Panc1 (cell line): Measurements from ENCODE around the gene PTPN1.

Experiments used
- CTCF ChIP-seq: fragments of 450-650 bp; IDR thresholded peaks from 2 replicates; pipeline ENCODE4 v1.5.1; 2017; ENCODE audit warnings: mild to moderate bottlenecking
- POLR2AphosphoS5 ChIP-seq: IDR thresholded peaks from 2 replicates; pipeline ENCODE4 v1.6.1; 2012; ENCODE audit warnings: mild to moderate bottlenecking, low read depth, low read length, moderate library complexity
- REST ChIP-seq, 2 experiments: IDR thresholded peaks; 2 replicates each; pipeline ENCODE4 v1.6.1; 2011 to 2012; ENCODE audit warnings: low read depth in 2 of 2, control low read depth in 1 of 2, low read length in 1 of 2, mild to moderate bottlenecking in 1 of 2, moderate library complexity in 1 of 2; ENCODE audit not compliant: insufficient read depth in 1 of 2
- SIN3A ChIP-seq: IDR thresholded peaks from 2 replicates; pipeline ENCODE4 v1.6.1; 2012; ENCODE audit warnings: low read depth, mild to moderate bottlenecking, low read length, moderate library complexity, borderline replicate concordance; ENCODE audit not compliant: insufficient read depth
- TCF7L2 ChIP-seq: IDR thresholded peaks from 2 replicates; pipeline ENCODE4 v1.6.1; 2011; ENCODE audit warnings: mild to moderate bottlenecking, low read depth, low read length, inconsistent platforms

- TF ChIP-seq SIN3A (no peak), TCF7L2 (no peak), REST (IDR thresholded peaks at IDR 0.05; ENCODE audit: insufficient read depth in 1 of 2, low read depth in 2 of 2, low read length in 1 of 2) (no peak), POLR2AphosphoS5 (no peak), CTCF (no peak)
Measured at GRCh38 chr20:50585678-50586077, 75.5 kb downstream of the PTPN1 start.
